HepG2 (cell line): ENCODE results near the gene NPC1. TPM values are rescaled to one million over a fixed set of nuclear protein-coding genes. Genes with fewer than 3 reads are reported as not detected.
A peak's percentile ranks its signal among the peaks of the same experiment; 100 is the strongest.

Experiments
- ATF1 ChIP-seq: IDR thresholded peaks from 2 replicates; pipeline ENCODE4 v1.6.1; 2016; ENCODE audit warnings: mild to moderate bottlenecking, control low read depth
- FOXK1 ChIP-seq: sonication (generic); formaldehyde crosslinking; IDR thresholded peaks from 2 replicates; pipeline ENCODE4 v1.4.0; 2020; ENCODE audit warnings: low read depth, missing genetic modification reagents, borderline replicate concordance
- HCFC1 ChIP-seq: fragments of 150-350 bp; IDR thresholded peaks from 2 replicates; pipeline ENCODE4 v1.6.1; 2014; ENCODE audit warnings: low read depth, low read length
- MATR3 ChIP-seq: sonication (generic); formaldehyde crosslinking; IDR thresholded peaks from 2 replicates; pipeline ENCODE4 v1.4.0; 2020; ENCODE audit warnings: missing genetic modification reagents
- NFRKB ChIP-seq: fragments of 450-650 bp; IDR thresholded peaks from 2 replicates; pipeline ENCODE4 v1.6.1; 2017
- NR2C2 ChIP-seq: sonication (generic); formaldehyde crosslinking; IDR thresholded peaks from 2 replicates; pipeline ENCODE4 v1.4.0; 2020; ENCODE audit warnings: missing genetic modification reagents, mild to moderate bottlenecking, moderate library complexity, borderline replicate concordance
- PRDM15 ChIP-seq: sonication (generic); formaldehyde crosslinking; IDR thresholded peaks from 2 replicates; pipeline ENCODE4 v1.4.0; 2020; ENCODE audit warnings: missing genetic modification reagents
- TBX2 ChIP-seq: sonication (generic); formaldehyde crosslinking; IDR thresholded peaks from 2 replicates; pipeline ENCODE4 v1.5.0; 2020; ENCODE audit warnings: missing genetic modification reagents, mild to moderate bottlenecking, borderline replicate concordance
- TSC22D2 ChIP-seq: sonication (generic); formaldehyde crosslinking; IDR thresholded peaks from 2 replicates; pipeline ENCODE4 v1.5.1; 2020; ENCODE audit warnings: missing genetic modification reagents, mild to moderate bottlenecking, borderline replicate concordance
- ZC3H4 ChIP-seq: sonication (generic); formaldehyde crosslinking; IDR thresholded peaks from 2 replicates; pipeline ENCODE4 v1.4.0; 2020; ENCODE audit warnings: missing genetic modification reagents, borderline replicate concordance
- ZFYVE20 ChIP-seq: sonication (generic); formaldehyde crosslinking; IDR thresholded peaks from 2 replicates; pipeline ENCODE4 v1.8.0; 2023; ENCODE audit warnings: low read depth, mild to moderate bottlenecking, moderate library complexity, missing genetic modification reagents, borderline replicate concordance
- ZMAT5 ChIP-seq: sonication (generic); formaldehyde crosslinking; IDR thresholded peaks from 2 replicates; pipeline ENCODE4 v1.5.0; 2020; ENCODE audit warnings: mild to moderate bottlenecking, low read depth, missing genetic modification reagents, borderline replicate concordance
- ZNF101 ChIP-seq: sonication (generic); formaldehyde crosslinking; IDR thresholded peaks from 2 replicates; pipeline ENCODE4 v1.4.0; 2020; ENCODE audit warnings: mild to moderate bottlenecking, low read depth, missing genetic modification reagents, borderline replicate concordance
- ZNF891 ChIP-seq: sonication (generic); formaldehyde crosslinking; IDR thresholded peaks from 2 replicates; pipeline ENCODE4 v1.5.0; 2020; ENCODE audit warnings: mild to moderate bottlenecking, missing genetic modification reagents
- ZUFSP ChIP-seq: sonication (generic); formaldehyde crosslinking; IDR thresholded peaks from 2 replicates; pipeline ENCODE4 v1.9.0; 2021; ENCODE audit warnings: missing genetic modification reagents, mild to moderate bottlenecking, borderline replicate concordance
- polyA plus RNA-seq, 8 experiments: library from polyadenylated mRNA; depleted of rRNA in 3 of 8; stranded (reverse) in 7 of 8; unstranded in 1 of 8; fragments of >200 nt; fragmentation: Illumina TruSeq in 4 of 8; extraction: Trizol in 4 of 8; gene quantifications; 2 replicates each; pipeline versions ENCODE4 v1.2.1 to v1.2.3, GENCODE V29; 2011 to 2016; ENCODE audit warnings: low read depth in 4 of 8, missing spikeins in 1 of 8, mixed read lengths in 1 of 8; ENCODE audit not compliant: insufficient read depth in 1 of 8
- total RNA-seq, 5 experiments: library from RNA; depleted of rRNA; stranded (reverse); fragments of >200 nt; fragmentation: Illumina TruSeq; extraction: Trizol; gene quantifications; 2 replicates each; pipeline ENCODE4 v1.2.3, GENCODE V29; 2016; ENCODE audit warnings: low read depth in 1 of 5

The NPC1 gene
- total and polyA plus RNA-seq, 2 of the 13 experiments (the other 11 are each of a cell fraction or from before 2014, with no cell fraction given), result 46.5 to 114 TPM

- TF ChIP-seq PRDM15 (CRISPR knock-in tag), result no peak
- no peak for TF ChIP-seq HCFC1
- TF ChIP-seq NR2C2 (CRISPR knock-in tag), result no peak
- no peak for TF ChIP-seq ZNF101 (CRISPR knock-in tag)
- no peak for TF ChIP-seq ATF1 (CRISPR knock-in tag)
- TF ChIP-seq ZMAT5 (CRISPR knock-in tag), result no peak
- no peak for TF ChIP-seq TBX2 (CRISPR knock-in tag)
- no peak for TF ChIP-seq ZNF891
- TF ChIP-seq TSC22D2 (CRISPR knock-in tag), result no peak
- no peak for TF ChIP-seq ZFYVE20 (CRISPR knock-in tag)
- TF ChIP-seq MATR3, result no peak
- peak; percentile 64; the same call in 1 of the 2 replicates for TF ChIP-seq FOXK1
- TF ChIP-seq ZC3H4 (CRISPR knock-in tag), result no peak
- TF ChIP-seq ZUFSP, result no peak
- TF ChIP-seq NFRKB, result no peak
Observed at GRCh38 chr18:23572012-23572411, 14.3 kb downstream of the NPC1 start (continued).
